ENCODE measurements around the gene EFCAB11.

EFCAB11 gene

GRCh38 chr14:89912667-89913211, 41.8 kb downstream of the EFCAB11 start:
- no peak for TF ChIP-seq CTCF (IDR thresholded peaks at IDR 0.05; ENCODE audit: insufficient read depth, low read length, missing control alignments)
- no peak overlapping the region for H3K4me3 ChIP-seq (ENCODE audit: low read depth, low read length)
- POLR2A ChIA-PET = interaction anchor here (0.6 kb wide), 1 partner anchor 416 kb away, joined by 5 read pairs; no protein-coding TSS in a partner anchor
- CTCF ChIA-PET = interaction anchor here (1.2 to 2.7 kb wide), 7 partner anchors 9 to 872 kb away, joined by 3 to 14 read pairs (median 4); no protein-coding TSS in a partner anchor
- peak; percentile 96 for DNase-seq (ENCODE audit: low read depth, low spot score)

- TF ChIP-seq CTCF (IDR thresholded peaks at IDR 0.05; ENCODE audit: insufficient read depth, low read length, missing control alignments) = no peak
- ChIA-PET CTCF (interaction anchor here (1.4 to 2.7 kb wide), 5 partner anchors 9 to 878 kb away, joined by 3 to 14 read pairs (median 7); no protein-coding TSS in a partner anchor), POLR2A (interaction anchor here (0.6 kb wide), 1 partner anchor 415 kb away, joined by 5 read pairs; no protein-coding TSS in a partner anchor)
- DNase-seq (ENCODE audit: low read depth, low spot score) = no peak
- H3K4me3 ChIP-seq (ENCODE audit: low read depth, low read length) = no peak overlapping the region
Observed at GRCh38 chr14:89912221-89912620, 42.3 kb downstream of the EFCAB11 start.

GRCh38 chr14:89911010-89911919, 43.3 kb downstream of the EFCAB11 start:
- no peak overlapping the region for H3K4me3 ChIP-seq (ENCODE audit: low read depth, low read length)
- DNase-seq (ENCODE audit: low read depth, low spot score) = no peak
- CTCF ChIA-PET = interaction anchor here (0.7 to 2.7 kb wide), 8 partner anchors 8 to 877 kb away, joined by 3 to 14 read pairs (median 4); no protein-coding TSS in a partner anchor
- no peak for TF ChIP-seq CTCF (IDR thresholded peaks at IDR 0.05; ENCODE audit: insufficient read depth, low read length, missing control alignments)
- POLR2A ChIA-PET = interaction anchor here (0.6 kb wide), 1 partner anchor 689 kb away, joined by 3 read pairs; no protein-coding TSS in a partner anchor

- TF ChIP-seq CTCF (IDR thresholded peaks at IDR 0.05; ENCODE audit: insufficient read depth, low read length, missing control alignments) = no peak
- CTCF ChIA-PET = interaction anchor here (0.7 to 1.7 kb wide), 5 partner anchors 8 to 877 kb away, joined by 3 to 7 read pairs (median 3); no protein-coding TSS in a partner anchor
- POLR2A ChIA-PET = no interaction called here
- no peak overlapping the region for H3K4me3 ChIP-seq (ENCODE audit: low read depth, low read length)
- DNase-seq (ENCODE audit: low read depth, low spot score) = no peak
Observed at GRCh38 chr14:89910691-89911009, 43.9 kb downstream of the EFCAB11 start.

GRCh38 chr14:89909586-89909985, 44.9 kb downstream of the EFCAB11 start:
- POLR2A ChIA-PET = no interaction called here
- CTCF ChIA-PET = no interaction called here
- no peak overlapping the region for H3K4me3 ChIP-seq (ENCODE audit: low read depth, low read length)
- no peak for DNase-seq (ENCODE audit: low read depth, low spot score)
- no peak for TF ChIP-seq CTCF (IDR thresholded peaks at IDR 0.05; ENCODE audit: insufficient read depth, low read length, missing control alignments)
